ENCODE measurements around the gene ANKRD33B.
"Not testable (repeated sequence)": the region's sequence is repeated elsewhere in the genome, so short reads cannot be mapped to it uniquely, and the experiment has no call there.

The ANKRD33B gene

DNA sequence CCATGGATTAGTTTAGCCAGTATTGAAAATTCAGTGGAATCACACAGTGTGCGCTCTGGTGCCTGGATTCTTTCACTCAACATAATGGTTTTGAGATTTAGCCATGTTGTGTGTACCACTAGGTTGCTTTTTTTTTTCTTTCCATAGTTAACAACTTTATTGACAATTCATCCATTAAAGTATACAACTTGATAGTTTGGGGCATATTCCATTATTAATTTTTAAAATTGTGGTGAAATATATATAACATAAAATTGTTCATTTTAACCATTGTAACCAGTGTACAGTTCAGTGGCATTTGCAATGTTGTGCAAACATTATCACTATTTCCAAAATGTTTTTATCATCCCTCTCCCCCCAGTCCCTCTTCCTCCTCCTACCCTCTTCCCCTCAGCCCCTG lies 35.2 kb downstream of the ANKRD33B start:
- Histone ChIP-seq H3K27me3 (ENCODE audit: control insufficient read depth, insufficient read depth, low read length) (no peaks in the 10 kb centered on the region), H3K4me3 (ENCODE audit: low read depth, low read length) (no peak overlapping the region), H3K9me3 (ENCODE audit: control insufficient read depth, insufficient read depth, low read depth, low read length) (no peaks in the 10 kb centered on the region), H3K36me3 (ENCODE audit: control insufficient read depth, insufficient read depth, low read length) (no peaks in the 10 kb centered on the region), H3K4me1 (ENCODE audit: control insufficient read depth, insufficient read depth, low read length) (peaks cover 13% of the 10 kb centered on the region), H3K27ac (ENCODE audit: low read depth, low read length) (no peak overlapping the region), H3K9ac (ENCODE audit: low read length) (no peak overlapping the region)

DNA sequence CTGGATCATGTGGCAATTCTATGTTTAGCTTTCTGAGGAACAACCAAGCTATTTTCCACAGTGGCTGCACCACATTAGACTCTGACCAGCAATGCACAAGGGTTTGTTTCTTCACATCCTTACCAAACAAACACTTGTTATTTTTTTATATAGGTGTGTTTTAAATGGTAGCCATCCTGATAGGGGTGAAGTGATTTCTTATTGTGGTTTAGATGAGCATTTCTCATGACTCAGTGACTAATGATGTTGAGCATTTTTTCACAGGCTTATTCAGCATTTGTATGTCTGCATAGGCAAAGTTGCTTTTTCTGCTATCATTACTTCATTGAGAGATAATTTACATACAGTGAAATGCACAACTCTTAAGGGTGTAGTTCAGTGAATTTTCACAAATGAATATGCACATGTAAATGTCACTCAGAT lies 36.0 kb downstream of the ANKRD33B start:
- Histone ChIP-seq H3K4me1 (ENCODE audit: control insufficient read depth, insufficient read depth, low read length) (peaks cover 8% of the 10 kb centered on the region), H3K36me3 (ENCODE audit: control insufficient read depth, insufficient read depth, low read length) (no peaks in the 10 kb centered on the region), H3K4me3 (ENCODE audit: low read depth, low read length) (no peak overlapping the region), H3K9ac (ENCODE audit: low read length) (no peak overlapping the region), H3K9me3 (ENCODE audit: control insufficient read depth, insufficient read depth, low read depth, low read length) (no peaks in the 10 kb centered on the region), H3K27me3 (ENCODE audit: control insufficient read depth, insufficient read depth, low read length) (no peaks in the 10 kb centered on the region), H3K27ac (ENCODE audit: low read depth, low read length) (no peak overlapping the region)

DNA sequence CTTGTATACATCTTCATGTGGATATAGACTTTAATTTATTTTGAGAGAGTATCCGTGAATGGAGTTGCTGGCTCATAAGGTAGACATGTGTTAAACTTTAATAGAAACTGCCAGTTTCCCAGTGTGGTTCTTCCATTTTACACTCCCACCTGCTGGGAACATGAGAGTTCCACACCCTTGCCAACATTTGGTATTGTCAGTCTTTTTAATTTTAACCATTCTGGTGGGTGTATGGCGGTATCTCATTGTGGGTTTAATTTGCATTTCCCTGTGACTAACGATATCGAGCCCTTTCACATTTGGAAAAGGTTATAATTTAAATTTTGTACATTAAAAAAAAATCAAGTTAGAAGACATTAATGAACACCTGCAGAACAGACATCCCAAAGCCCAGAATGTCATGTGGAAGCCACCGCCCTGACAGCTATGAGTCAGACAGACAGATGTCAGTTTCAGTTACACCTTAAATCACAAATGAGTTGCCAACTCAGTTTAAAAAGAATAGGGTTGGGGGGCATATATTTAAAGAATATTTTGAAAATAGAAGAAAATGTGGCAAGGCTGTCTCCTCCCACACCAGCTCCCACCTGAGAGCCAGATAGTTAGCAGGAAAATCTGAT lies 36.9 kb downstream of the ANKRD33B start:
- H3K27me3 ChIP-seq (ENCODE audit: control insufficient read depth, insufficient read depth, low read length), result no peaks in the 10 kb centered on the region
- H3K9me3 ChIP-seq (ENCODE audit: control insufficient read depth, insufficient read depth, low read depth, low read length), result no peaks in the 10 kb centered on the region
- H3K27ac ChIP-seq (ENCODE audit: low read depth, low read length), result no peak overlapping the region
- H3K4me1 ChIP-seq (ENCODE audit: control insufficient read depth, insufficient read depth, low read length), result peaks cover 7% of the 10 kb centered on the region
- no peak overlapping the region for H3K9ac ChIP-seq (ENCODE audit: low read length)
- no peaks in the 10 kb centered on the region for H3K36me3 ChIP-seq (ENCODE audit: control insufficient read depth, insufficient read depth, low read length)
- no peak overlapping the region for H3K4me3 ChIP-seq (ENCODE audit: low read depth, low read length)

DNA sequence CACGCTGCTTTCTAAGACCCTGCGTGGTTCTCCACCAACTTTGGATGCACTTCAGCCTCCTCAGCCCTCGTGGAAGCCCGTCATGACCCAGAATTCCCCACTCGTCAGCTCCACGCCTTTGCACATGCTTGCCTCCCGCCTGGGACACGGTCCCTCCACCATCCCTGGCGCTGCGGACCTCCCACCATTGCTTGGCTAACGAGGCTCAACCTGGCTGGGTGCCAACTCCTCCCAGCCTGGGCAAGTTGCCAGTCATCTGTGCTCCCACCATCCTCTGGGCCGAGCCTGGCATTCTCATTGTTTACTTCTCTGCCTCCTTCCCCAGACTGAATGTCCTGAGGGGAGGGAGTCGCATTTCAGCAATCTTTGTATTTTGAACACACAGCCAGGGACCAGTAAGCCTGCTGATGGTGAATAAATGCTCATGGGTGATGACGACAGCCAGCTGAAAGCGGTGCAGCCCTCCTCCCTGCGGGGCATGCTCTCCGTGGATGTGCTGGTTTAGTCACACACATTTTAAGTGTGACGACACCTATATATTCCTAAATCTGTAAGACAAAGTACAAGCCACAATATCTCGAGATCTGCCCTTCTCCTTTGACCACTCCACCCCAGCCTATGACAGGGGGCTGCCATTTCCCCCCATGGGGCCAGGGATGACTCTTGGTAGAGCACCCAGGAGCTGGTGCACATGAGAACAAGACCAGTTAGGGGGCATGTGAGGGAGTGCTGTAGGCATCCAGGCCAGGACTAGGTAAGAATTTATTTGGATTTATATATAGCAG lies 37.6 kb downstream of the ANKRD33B start:
- no peak overlapping the region for H3K4me3 ChIP-seq (ENCODE audit: low read depth, low read length)
- H3K27me3 ChIP-seq (ENCODE audit: control insufficient read depth, insufficient read depth, low read length), result no peaks in the 10 kb centered on the region
- peaks cover 7% of the 10 kb centered on the region for H3K4me1 ChIP-seq (ENCODE audit: control insufficient read depth, insufficient read depth, low read length)
- no peaks in the 10 kb centered on the region for H3K36me3 ChIP-seq (ENCODE audit: control insufficient read depth, insufficient read depth, low read length)
- H3K9me3 ChIP-seq (ENCODE audit: control insufficient read depth, insufficient read depth, low read depth, low read length), result no peaks in the 10 kb centered on the region
- no peak overlapping the region for H3K27ac ChIP-seq (ENCODE audit: low read depth, low read length)
- H3K9ac ChIP-seq (ENCODE audit: low read length), result no peak overlapping the region

GRCh38 chr5:10602031-10602806 lies 38.3 kb downstream of the ANKRD33B start:
- no peak overlapping the region for H3K27ac ChIP-seq (ENCODE audit: low read depth, low read length)
- H3K27me3 ChIP-seq (ENCODE audit: control insufficient read depth, insufficient read depth, low read length), result no peaks in the 10 kb centered on the region
- no peak overlapping the region for H3K9ac ChIP-seq (ENCODE audit: low read length)
- no peaks in the 10 kb centered on the region for H3K9me3 ChIP-seq (ENCODE audit: control insufficient read depth, insufficient read depth, low read depth, low read length)
- H3K36me3 ChIP-seq (ENCODE audit: control insufficient read depth, insufficient read depth, low read length), result no peaks in the 10 kb centered on the region
- no peak overlapping the region for H3K4me3 ChIP-seq (ENCODE audit: low read depth, low read length)
- peaks cover 12% of the 10 kb centered on the region for H3K4me1 ChIP-seq (ENCODE audit: control insufficient read depth, insufficient read depth, low read length)

DNA sequence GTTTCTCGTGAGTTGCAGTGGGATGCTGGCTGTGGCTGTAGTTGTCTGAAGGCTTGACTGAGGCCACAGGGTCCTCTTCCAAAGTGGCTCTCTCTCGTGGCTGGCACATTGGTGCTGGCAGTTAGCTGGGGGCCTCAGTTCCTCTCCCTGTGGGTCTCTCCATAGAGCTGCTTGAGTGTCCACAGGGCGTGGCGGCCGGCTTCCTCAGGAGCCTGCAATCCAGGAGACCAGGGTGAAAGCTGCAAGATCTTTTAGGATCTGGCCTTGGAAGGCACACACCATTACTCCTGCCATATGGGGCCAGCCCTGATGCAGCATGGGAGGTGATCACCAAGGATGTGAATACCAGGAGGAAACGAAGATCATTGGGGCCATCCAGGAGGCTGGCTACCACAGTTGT lies 41.1 kb downstream of the ANKRD33B start:
- Histone ChIP-seq H3K27me3 (ENCODE audit: control insufficient read depth, insufficient read depth, low read length) (no peaks in the 10 kb centered on the region), H3K9ac (ENCODE audit: low read length) (no peak overlapping the region), H3K36me3 (ENCODE audit: control insufficient read depth, insufficient read depth, low read length) (no peaks in the 10 kb centered on the region), H3K4me1 (ENCODE audit: control insufficient read depth, insufficient read depth, low read length) (peaks cover 19% of the 10 kb centered on the region), H3K27ac (ENCODE audit: low read depth, low read length) (no peak overlapping the region), H3K9me3 (ENCODE audit: control insufficient read depth, insufficient read depth, low read depth, low read length) (no peaks in the 10 kb centered on the region), H3K4me3 (ENCODE audit: low read depth, low read length) (no peak overlapping the region)

- not testable (repeated sequence) for H3K36me3 ChIP-seq (ENCODE audit: control insufficient read depth, insufficient read depth, low read length); H3K9me3 ChIP-seq (ENCODE audit: control insufficient read depth, insufficient read depth, low read depth, low read length); H3K27me3 ChIP-seq (ENCODE audit: control insufficient read depth, insufficient read depth, low read length); H3K4me3 ChIP-seq (ENCODE audit: low read depth, low read length); H3K9ac ChIP-seq (ENCODE audit: low read length); H3K27ac ChIP-seq (ENCODE audit: low read depth, low read length)
- peaks cover 16% of the 10 kb centered on the region for H3K4me1 ChIP-seq (ENCODE audit: control insufficient read depth, insufficient read depth, low read length)
Observed at GRCh38 chr5:10606632-10607022, 42.8 kb downstream of the ANKRD33B start.

GRCh38 chr5:10607023-10607665 lies 43.3 kb downstream of the ANKRD33B start:
- H3K27me3 ChIP-seq (ENCODE audit: control insufficient read depth, insufficient read depth, low read length), result no peaks in the 10 kb centered on the region
- peaks cover 19% of the 10 kb centered on the region for H3K4me1 ChIP-seq (ENCODE audit: control insufficient read depth, insufficient read depth, low read length)
- H3K9me3 ChIP-seq (ENCODE audit: control insufficient read depth, insufficient read depth, low read depth, low read length), result no peaks in the 10 kb centered on the region
- H3K9ac ChIP-seq (ENCODE audit: low read length), result no peak overlapping the region
- no peak overlapping the region for H3K27ac ChIP-seq (ENCODE audit: low read depth, low read length)
- H3K36me3 ChIP-seq (ENCODE audit: control insufficient read depth, insufficient read depth, low read length), result no peaks in the 10 kb centered on the region
- no peak overlapping the region for H3K4me3 ChIP-seq (ENCODE audit: low read depth, low read length)

GRCh38 chr5:10607666-10608073 lies 43.8 kb downstream of the ANKRD33B start:
- Histone ChIP-seq H3K4me3 (ENCODE audit: low read depth, low read length) (no peak overlapping the region), H3K9ac (ENCODE audit: low read length) (no peak overlapping the region), H3K27ac (ENCODE audit: low read depth, low read length) (no peak overlapping the region)

GRCh38 chr5:10608081-10608480 lies 44.2 kb downstream of the ANKRD33B start:
- H3K36me3 ChIP-seq (ENCODE audit: control insufficient read depth, insufficient read depth, low read length); H3K9ac ChIP-seq (ENCODE audit: low read length); H3K4me3 ChIP-seq (ENCODE audit: low read depth, low read length); H3K9me3 ChIP-seq (ENCODE audit: control insufficient read depth, insufficient read depth, low read depth, low read length); H3K27ac ChIP-seq (ENCODE audit: low read depth, low read length); H3K27me3 ChIP-seq (ENCODE audit: control insufficient read depth, insufficient read depth, low read length): not testable (repeated sequence)
- H3K4me1 ChIP-seq (ENCODE audit: control insufficient read depth, insufficient read depth, low read length), result peaks cover 23% of the 10 kb centered on the region

More at GRCh38 chr5:10607666-10608073, 43.8 kb downstream of the ANKRD33B start:
- H3K4me1 ChIP-seq (ENCODE audit: control insufficient read depth, insufficient read depth, low read length), result peaks cover 23% of the 10 kb centered on the region
- no peaks in the 10 kb centered on the region for H3K36me3 ChIP-seq (ENCODE audit: control insufficient read depth, insufficient read depth, low read length)
- H3K27me3 ChIP-seq (ENCODE audit: control insufficient read depth, insufficient read depth, low read length), result no peaks in the 10 kb centered on the region
- H3K9me3 ChIP-seq (ENCODE audit: control insufficient read depth, insufficient read depth, low read depth, low read length), result no peaks in the 10 kb centered on the region
